ENCODE measurements around the gene SLC16A10.
"Not testable (repeated sequence)": the region's sequence is repeated elsewhere in the genome, so short reads cannot be mapped to it uniquely, and the experiment has no call there.

SLC16A10 gene

DNA sequence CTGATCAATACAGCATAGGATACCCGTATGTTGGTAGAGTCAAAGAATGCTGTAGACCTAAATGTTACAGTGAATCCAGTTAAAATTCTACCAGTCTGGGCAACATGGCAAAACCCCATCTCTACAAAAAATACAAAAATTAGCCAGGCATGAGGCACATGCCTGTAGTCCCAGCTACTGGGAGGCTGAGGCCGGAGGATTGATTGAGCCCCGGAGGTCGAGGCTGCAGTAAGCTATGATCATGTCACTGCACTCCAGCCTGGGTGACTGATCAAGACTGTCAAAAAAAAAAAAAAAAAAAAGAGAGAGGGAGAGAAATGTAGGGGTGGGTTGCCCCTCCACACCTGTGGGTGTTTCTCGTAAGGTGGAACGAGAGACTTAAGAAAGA is 167.5 kb downstream of the SLC16A10 start:
- CTCF ChIA-PET: no interaction called here
- H3K4me3 ChIP-seq (ENCODE audit: low read depth, low read length): no peak overlapping the region
- POLR2A ChIA-PET: no interaction called here
- TF ChIP-seq, protein P1, sequence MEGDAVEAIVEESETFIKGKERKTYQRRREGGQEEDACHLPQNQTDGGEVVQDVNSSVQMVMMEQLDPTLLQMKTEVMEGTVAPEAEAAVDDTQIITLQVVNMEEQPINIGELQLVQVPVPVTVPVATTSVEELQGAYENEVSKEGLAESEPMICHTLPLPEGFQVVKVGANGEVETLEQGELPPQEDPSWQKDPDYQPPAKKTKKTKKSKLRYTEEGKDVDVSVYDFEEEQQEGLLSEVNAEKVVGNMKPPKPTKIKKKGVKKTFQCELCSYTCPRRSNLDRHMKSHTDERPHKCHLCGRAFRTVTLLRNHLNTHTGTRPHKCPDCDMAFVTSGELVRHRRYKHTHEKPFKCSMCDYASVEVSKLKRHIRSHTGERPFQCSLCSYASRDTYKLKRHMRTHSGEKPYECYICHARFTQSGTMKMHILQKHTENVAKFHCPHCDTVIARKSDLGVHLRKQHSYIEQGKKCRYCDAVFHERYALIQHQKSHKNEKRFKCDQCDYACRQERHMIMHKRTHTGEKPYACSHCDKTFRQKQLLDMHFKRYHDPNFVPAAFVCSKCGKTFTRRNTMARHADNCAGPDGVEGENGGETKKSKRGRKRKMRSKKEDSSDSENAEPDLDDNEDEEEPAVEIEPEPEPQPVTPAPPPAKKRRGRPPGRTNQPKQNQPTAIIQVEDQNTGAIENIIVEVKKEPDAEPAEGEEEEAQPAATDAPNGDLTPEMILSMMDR (IDR thresholded peaks at IDR 0.05; ENCODE audit: insufficient read depth, low read length, missing control alignments): no peak
- no peak for DNase-seq (ENCODE audit: low read depth, low spot score)

DNA sequence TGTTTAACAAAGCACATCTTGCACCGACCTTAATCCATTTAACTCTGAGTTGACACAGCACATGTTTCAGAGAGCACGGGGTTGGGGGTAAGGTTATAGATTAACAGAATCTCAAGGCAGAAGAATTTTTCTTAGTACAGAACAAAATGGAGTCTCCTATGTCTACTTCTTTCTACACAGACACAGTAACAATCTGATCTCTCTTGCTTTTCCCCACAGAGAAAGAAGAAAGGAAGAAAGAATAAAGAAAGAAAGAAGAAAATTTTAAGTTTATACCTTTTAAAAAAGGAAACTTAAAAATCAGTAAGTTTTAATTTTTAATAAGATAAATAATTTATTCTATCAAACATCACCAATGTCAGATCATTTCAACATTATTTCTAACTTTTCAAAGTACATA is 168.5 kb downstream of the SLC16A10 start:
- CTCF ChIA-PET: interaction anchor here (0.6 to 1.9 kb wide), 8 partner anchors 11 to 725 kb away, joined by 3 to 12 read pairs (median 4); no protein-coding TSS in a partner anchor
- DNase-seq (ENCODE audit: low read depth, low spot score); POLR2A ChIA-PET; H3K4me3 ChIP-seq (ENCODE audit: low read depth, low read length): not testable (repeated sequence)

GRCh38 chr6:111256646-111257045 is 169.3 kb downstream of the SLC16A10 start:
- TF ChIP-seq, protein P1 (IDR thresholded peaks at IDR 0.05; ENCODE audit: insufficient read depth, low read length, missing control alignments): no peak
- DNase-seq (ENCODE audit: low read depth, low spot score): no peak
- H3K4me3 ChIP-seq (ENCODE audit: low read depth, low read length): no peak overlapping the region
- POLR2A ChIA-PET: no interaction called here
- CTCF ChIA-PET: interaction anchor here (0.6 to 1.9 kb wide), 12 partner anchors 12 to 784 kb away, joined by 3 to 12 read pairs (median 3); no protein-coding TSS in a partner anchor

DNA sequence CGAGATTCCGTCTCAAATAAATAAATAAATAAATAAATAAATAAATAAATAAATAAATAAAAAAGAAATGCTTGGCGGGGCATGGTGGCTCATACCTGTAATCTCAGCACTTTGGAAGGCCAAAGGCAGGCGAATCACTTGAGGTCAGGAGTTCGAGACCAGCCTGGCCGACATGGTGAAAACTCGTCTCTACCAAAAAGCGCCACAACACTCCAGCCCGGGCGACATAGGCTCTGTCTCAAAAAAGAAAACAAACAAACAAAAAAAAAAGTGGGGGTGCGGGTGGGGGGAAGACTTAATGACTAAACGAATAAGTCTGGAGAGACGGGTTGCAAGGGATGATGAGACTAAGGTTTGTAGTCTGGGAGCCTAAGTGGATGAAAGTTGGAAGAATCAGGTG is 170.7 kb downstream of the SLC16A10 start:
- DNase-seq (ENCODE audit: low read depth, low spot score): no peak
- TF ChIP-seq, protein P1 (IDR thresholded peaks at IDR 0.05; ENCODE audit: insufficient read depth, low read length, missing control alignments): no peak
- no peak overlapping the region for H3K4me3 ChIP-seq (ENCODE audit: low read depth, low read length)
- POLR2A ChIA-PET: no interaction called here
- CTCF ChIA-PET: interaction anchor here (0.9 to 2.3 kb wide), 23 partner anchors 8 to 787 kb away, joined by 3 to 20 read pairs (median 6); no protein-coding TSS in a partner anchor

DNA sequence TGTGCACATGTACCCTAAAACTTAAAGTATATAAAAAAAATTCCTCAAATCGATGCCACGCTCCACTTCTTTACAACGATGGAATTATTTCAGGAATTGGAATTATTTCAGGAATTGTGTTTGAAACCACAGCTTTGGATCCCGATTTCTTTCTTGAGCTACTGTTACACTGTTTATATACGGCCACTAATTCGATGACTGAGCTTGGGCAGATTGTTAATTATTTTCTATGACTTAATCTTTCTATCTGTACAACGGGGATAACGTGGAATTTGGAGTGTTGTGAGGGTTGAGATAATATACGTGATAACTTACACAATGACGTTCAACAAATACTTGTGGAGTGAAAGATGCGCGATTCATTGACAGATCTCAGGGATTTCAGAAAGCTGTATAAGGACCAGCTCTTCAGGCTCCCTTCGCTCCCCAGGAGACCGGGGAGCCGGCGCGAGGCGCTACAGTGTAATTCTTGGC is 171.3 kb downstream of the SLC16A10 start:
- POLR2A ChIA-PET: interaction anchor here (0.5 to 1.2 kb wide), 5 partner anchors 9 to 220 kb away, joined by 3 to 7 read pairs (median 3); no protein-coding TSS in a partner anchor
- DNase-seq (ENCODE audit: low read depth, low spot score): no peak
- H3K4me3 ChIP-seq (ENCODE audit: low read depth, low read length): peak overlapping the region; percentile 31
- CTCF ChIA-PET: interaction anchor here (0.6 to 2.3 kb wide), 48 partner anchors 8 to 905 kb away, joined by 3 to 20 read pairs (median 4); no protein-coding TSS in a partner anchor
- TF ChIP-seq, protein P1 (IDR thresholded peaks at IDR 0.05; ENCODE audit: insufficient read depth, low read length, missing control alignments): no peak

GRCh38 chr6:111259089-111259831 is 172.0 kb downstream of the SLC16A10 start:
- ChIA-PET POLR2A (interaction anchor here (0.5 to 1.2 kb wide), 5 partner anchors 9 to 219 kb away, joined by 3 to 7 read pairs (median 3); no protein-coding TSS in a partner anchor), CTCF (interaction anchor here (0.6 to 2.3 kb wide), 50 partner anchors 9 to 905 kb away, joined by 3 to 20 read pairs (median 4); no protein-coding TSS in a partner anchor)
- peak overlapping the region; percentile 85 for H3K4me3 ChIP-seq (ENCODE audit: low read depth, low read length)
- TF ChIP-seq, protein P1 (IDR thresholded peaks at IDR 0.05; ENCODE audit: insufficient read depth, low read length, missing control alignments): peak; percentile 87
- DNase-seq (ENCODE audit: low read depth, low spot score): peak; percentile 94
